PC-9 (cell line): ENCODE results near the gene MYOM3.

Source experiments
- EZH2 ChIP-seq: fragments of 200-600 bp; sonication (generic); IDR thresholded peaks from 2 replicates; pipeline ENCODE4 v1.8.0; 2017; ENCODE audit warnings: antibody characterized with exemption, low read depth
- TF ChIP-seq, protein P1 (sequence below): fragments of 200-600 bp; sonication (generic); conservative IDR thresholded peaks from 2 replicates; pipeline ENCODE4 v1.6.1; 2017; ENCODE audit warnings: mixed run types, antibody characterized with exemption, mild to moderate bottlenecking, moderate library complexity

DNA sequence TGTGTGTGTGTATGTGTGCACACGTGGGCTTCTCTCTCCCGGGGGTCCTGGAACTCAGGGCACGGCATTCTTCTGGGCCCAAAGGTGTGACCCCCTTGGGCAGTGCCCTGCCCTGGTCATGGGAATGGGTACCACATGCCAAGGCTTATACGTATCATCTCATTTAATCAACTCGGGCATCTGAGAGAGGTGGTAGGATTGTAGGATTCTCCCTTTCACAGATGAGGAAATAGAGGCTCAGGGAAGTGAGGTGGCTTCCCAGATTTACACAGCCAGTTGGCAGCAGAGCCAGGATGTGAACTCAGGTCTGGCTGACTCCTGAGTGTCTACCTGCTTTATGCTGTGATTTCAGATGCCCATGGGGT is 15.2 kb downstream of the MYOM3 start:
- TF ChIP-seq EZH2: no peak
- TF ChIP-seq, protein P1, sequence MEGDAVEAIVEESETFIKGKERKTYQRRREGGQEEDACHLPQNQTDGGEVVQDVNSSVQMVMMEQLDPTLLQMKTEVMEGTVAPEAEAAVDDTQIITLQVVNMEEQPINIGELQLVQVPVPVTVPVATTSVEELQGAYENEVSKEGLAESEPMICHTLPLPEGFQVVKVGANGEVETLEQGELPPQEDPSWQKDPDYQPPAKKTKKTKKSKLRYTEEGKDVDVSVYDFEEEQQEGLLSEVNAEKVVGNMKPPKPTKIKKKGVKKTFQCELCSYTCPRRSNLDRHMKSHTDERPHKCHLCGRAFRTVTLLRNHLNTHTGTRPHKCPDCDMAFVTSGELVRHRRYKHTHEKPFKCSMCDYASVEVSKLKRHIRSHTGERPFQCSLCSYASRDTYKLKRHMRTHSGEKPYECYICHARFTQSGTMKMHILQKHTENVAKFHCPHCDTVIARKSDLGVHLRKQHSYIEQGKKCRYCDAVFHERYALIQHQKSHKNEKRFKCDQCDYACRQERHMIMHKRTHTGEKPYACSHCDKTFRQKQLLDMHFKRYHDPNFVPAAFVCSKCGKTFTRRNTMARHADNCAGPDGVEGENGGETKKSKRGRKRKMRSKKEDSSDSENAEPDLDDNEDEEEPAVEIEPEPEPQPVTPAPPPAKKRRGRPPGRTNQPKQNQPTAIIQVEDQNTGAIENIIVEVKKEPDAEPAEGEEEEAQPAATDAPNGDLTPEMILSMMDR: no peak
